Measurements from ENCODE around the gene SPAG8.

DNA sequence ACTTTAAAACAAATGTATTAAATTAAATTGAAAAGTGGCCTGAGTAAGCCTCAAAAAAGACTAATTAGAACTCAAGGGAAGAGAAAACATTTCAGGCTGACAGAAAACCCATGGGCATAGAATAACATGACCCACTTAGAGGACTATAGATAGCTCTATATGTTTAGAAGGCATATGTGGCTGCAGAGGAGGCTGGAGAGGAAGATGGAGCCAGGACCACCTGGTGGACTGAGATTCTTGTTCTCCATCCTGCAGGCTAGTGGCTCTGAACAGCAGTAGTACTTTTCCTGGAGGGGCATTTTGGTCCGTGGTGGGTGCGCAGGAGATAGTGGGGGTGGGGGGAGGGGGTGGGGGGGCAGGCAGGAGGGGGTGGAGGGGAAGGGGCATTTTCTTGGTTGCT is 31.0 kb downstream of the SPAG8 start:
- no peak for TF ChIP-seq EZH2 (IDR thresholded peaks at IDR 0.05; ENCODE audit: borderline replicate concordance, low read length)
- TF ChIP-seq, protein P1, sequence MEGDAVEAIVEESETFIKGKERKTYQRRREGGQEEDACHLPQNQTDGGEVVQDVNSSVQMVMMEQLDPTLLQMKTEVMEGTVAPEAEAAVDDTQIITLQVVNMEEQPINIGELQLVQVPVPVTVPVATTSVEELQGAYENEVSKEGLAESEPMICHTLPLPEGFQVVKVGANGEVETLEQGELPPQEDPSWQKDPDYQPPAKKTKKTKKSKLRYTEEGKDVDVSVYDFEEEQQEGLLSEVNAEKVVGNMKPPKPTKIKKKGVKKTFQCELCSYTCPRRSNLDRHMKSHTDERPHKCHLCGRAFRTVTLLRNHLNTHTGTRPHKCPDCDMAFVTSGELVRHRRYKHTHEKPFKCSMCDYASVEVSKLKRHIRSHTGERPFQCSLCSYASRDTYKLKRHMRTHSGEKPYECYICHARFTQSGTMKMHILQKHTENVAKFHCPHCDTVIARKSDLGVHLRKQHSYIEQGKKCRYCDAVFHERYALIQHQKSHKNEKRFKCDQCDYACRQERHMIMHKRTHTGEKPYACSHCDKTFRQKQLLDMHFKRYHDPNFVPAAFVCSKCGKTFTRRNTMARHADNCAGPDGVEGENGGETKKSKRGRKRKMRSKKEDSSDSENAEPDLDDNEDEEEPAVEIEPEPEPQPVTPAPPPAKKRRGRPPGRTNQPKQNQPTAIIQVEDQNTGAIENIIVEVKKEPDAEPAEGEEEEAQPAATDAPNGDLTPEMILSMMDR (IDR thresholded peaks at IDR 0.05; ENCODE audit: low read length), result no peak

Measured in OCI-LY1 (cell line).